Endothelial cell (in vitro differentiated cells): Measurements from ENCODE around the gene FIBCD1. TPM values are rescaled to one million over a fixed set of nuclear protein-coding genes. Genes with fewer than 3 reads are reported as not detected.

Experiments used
- DNase-seq: peaks from one replicate; pipeline ENCODE4 v3.0.0; 2021; ENCODE audit warnings: low spot score
- H3K27ac Mint-ChIP-seq: one replicate; pipeline ENCODE4 v1.8.0; 2021; ENCODE audit warnings: mixed read lengths, inconsistent platforms; ENCODE audit not compliant: unreplicated experiment
- H3K27me3 Mint-ChIP-seq: one replicate; pipeline ENCODE4 v1.8.0; 2021; ENCODE audit warnings: mild to moderate bottlenecking, moderate library complexity, mixed read lengths, inconsistent platforms; ENCODE audit not compliant: unreplicated experiment
- H3K36me3 Mint-ChIP-seq: one replicate; pipeline ENCODE4 v1.8.0; 2021; ENCODE audit warnings: mild to moderate bottlenecking, low read depth, mixed read lengths, inconsistent platforms; ENCODE audit not compliant: unreplicated experiment
- H3K4me1 Mint-ChIP-seq: one replicate; pipeline ENCODE4 v1.8.0; 2021; ENCODE audit warnings: mild to moderate bottlenecking, mixed read lengths, inconsistent platforms; ENCODE audit not compliant: unreplicated experiment
- H3K4me3 Mint-ChIP-seq: one replicate; pipeline ENCODE4 v1.8.0; 2021; ENCODE audit warnings: mild to moderate bottlenecking, mixed read lengths, inconsistent platforms; ENCODE audit not compliant: unreplicated experiment
- H3K9me3 Mint-ChIP-seq: one replicate; pipeline ENCODE4 v1.8.0; 2021; ENCODE audit warnings: mixed read lengths, inconsistent platforms; ENCODE audit not compliant: unreplicated experiment
- total RNA-seq: library from RNA; stranded (reverse); fragmentation: NEBNext Ultra II Directional; extraction: Animal tissue kit (Norgen Biotek cat#: 25700); gene quantifications from one replicate; pipeline ENCODE4 v1.2.1, GENCODE V29; 2021; ENCODE audit not compliant: unreplicated experiment
- TF ChIP-seq, protein P1 (sequence below): fragments of 200-600 bp; sonication (generic); IDR thresholded peaks from one replicate; pipeline ENCODE4 v1.5.0; 2021; ENCODE audit warnings: antibody characterized with exemption; ENCODE audit not compliant: unreplicated experiment

The FIBCD1 gene
- total RNA-seq, 1 donor from 2014 or later: 0.33 TPM

GRCh38 chr9:130908878-130909355 lies 30.1 kb downstream of the FIBCD1 start:
- Mint-ChIP-seq H3K4me1 (peaks cover 7% of the 10 kb centered on the region), H3K9me3 (no peaks in the 10 kb centered on the region), H3K27ac (no peak overlapping the region), H3K36me3 (no peaks in the 10 kb centered on the region), H3K4me3 (no peak overlapping the region), H3K27me3 (peaks cover 2% of the 10 kb centered on the region)
- no peak for DNase-seq
- TF ChIP-seq, protein P1, sequence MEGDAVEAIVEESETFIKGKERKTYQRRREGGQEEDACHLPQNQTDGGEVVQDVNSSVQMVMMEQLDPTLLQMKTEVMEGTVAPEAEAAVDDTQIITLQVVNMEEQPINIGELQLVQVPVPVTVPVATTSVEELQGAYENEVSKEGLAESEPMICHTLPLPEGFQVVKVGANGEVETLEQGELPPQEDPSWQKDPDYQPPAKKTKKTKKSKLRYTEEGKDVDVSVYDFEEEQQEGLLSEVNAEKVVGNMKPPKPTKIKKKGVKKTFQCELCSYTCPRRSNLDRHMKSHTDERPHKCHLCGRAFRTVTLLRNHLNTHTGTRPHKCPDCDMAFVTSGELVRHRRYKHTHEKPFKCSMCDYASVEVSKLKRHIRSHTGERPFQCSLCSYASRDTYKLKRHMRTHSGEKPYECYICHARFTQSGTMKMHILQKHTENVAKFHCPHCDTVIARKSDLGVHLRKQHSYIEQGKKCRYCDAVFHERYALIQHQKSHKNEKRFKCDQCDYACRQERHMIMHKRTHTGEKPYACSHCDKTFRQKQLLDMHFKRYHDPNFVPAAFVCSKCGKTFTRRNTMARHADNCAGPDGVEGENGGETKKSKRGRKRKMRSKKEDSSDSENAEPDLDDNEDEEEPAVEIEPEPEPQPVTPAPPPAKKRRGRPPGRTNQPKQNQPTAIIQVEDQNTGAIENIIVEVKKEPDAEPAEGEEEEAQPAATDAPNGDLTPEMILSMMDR: no peak

DNA sequence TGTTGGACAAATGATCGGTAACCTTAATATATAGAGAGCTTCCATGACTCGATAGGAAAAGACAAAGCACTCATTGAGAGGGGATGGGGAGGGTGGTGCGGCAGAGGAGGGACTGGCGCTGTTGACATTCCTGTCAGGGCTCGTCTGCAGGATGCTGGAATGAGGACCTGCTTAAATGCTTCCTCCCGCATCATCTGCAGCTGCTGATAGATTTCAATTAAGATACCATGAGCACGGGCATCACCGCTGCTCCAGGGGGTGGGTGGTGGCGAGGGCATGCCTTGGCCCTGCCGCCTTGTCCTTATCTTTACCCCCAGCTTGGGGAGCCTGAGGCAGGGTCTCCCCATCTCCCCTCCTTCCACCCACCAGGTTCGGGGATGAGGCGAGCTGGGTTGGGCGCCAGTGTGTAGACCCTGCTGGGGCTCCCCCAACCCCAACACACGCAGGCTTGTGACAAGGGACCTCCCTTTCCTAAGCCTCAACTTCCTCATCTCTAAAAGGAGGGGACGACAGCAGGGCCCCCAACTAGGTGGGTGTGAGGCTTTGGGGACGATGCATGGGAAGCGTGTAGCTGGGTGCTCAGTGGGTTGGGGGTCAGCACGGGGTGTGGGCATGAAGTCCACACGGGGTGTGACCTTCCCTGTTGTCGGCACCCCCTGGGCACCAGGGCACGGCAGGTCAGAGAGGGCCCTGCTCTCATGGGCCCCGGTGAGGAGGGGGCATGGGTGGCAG lies 30.7 kb downstream of the FIBCD1 start:
- Mint-ChIP-seq H3K9me3 (no peaks in the 10 kb centered on the region), H3K27ac (no peak overlapping the region), H3K4me1 (peaks cover 7% of the 10 kb centered on the region), H3K36me3 (no peaks in the 10 kb centered on the region), H3K4me3 (no peak overlapping the region), H3K27me3 (peaks cover 6% of the 10 kb centered on the region)
- TF ChIP-seq, protein P1: no peak
- DNase-seq: no peak

- Mint-ChIP-seq H3K36me3 (no peaks in the 10 kb centered on the region), H3K4me3 (no peak overlapping the region), H3K4me1 (peaks cover 7% of the 10 kb centered on the region), H3K9me3 (no peaks in the 10 kb centered on the region), H3K27ac (no peak overlapping the region), H3K27me3 (peaks cover 6% of the 10 kb centered on the region)
- no peak for DNase-seq
- TF ChIP-seq, protein P1: no peak
Measured at GRCh38 chr9:130906735-130907416, 32.2 kb downstream of the FIBCD1 start.

DNA sequence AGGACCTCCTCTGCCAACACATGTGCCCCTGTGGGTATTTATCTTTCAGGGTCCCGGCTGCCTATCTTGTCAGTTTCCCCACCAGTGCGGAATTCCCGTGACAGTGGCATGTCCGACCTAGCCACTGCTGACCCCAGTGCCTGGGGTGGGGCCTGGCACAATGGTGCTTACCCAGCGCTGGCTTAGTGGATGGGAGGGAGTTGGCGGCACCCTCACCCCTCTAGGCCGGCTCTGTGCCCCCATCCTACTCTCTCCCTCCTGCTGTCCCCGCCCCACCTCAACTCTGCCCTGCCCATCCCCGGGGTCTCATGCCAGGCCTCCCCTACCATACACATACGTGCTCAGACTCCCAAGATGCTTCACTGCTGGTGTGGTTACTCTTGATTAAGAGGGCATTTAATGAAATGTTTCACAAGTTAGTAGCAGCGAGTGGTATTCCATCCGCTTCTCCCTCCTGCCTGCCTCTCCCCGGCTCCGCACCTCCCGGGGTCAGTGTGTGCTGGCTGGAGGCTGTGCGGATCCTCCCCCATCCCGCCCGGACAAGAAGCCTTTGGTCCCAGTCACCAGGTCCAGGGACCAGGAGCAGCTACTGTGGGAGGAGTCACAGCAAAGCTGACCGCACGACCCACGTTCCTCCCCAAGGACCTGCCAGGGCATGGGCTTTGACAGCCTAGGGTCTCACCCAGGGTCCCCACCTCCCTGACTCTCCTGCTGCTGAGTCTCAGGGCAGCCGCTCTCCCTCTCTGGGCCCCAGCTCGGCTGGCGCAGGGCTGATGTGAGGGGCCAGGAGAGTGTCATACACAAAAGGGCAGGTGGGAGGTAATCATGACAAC lies 32.9 kb downstream of the FIBCD1 start:
- Mint-ChIP-seq H3K4me3 (no peak overlapping the region), H3K9me3 (no peaks in the 10 kb centered on the region), H3K27ac (no peak overlapping the region), H3K36me3 (no peaks in the 10 kb centered on the region), H3K4me1 (peaks cover 7% of the 10 kb centered on the region), H3K27me3 (peaks cover 6% of the 10 kb centered on the region)
- TF ChIP-seq, protein P1: no peak
- no peak for DNase-seq
